ENCODE data around the gene CXXC5. TPM values are rescaled to one million over a fixed set of nuclear protein-coding genes. Genes with fewer than 3 reads are reported as not detected.
A peak's percentile ranks its signal among the peaks of the same experiment; 100 is the strongest.

CXXC5 gene
- total RNA-seq, 1 donor: 82.8 TPM

DNA sequence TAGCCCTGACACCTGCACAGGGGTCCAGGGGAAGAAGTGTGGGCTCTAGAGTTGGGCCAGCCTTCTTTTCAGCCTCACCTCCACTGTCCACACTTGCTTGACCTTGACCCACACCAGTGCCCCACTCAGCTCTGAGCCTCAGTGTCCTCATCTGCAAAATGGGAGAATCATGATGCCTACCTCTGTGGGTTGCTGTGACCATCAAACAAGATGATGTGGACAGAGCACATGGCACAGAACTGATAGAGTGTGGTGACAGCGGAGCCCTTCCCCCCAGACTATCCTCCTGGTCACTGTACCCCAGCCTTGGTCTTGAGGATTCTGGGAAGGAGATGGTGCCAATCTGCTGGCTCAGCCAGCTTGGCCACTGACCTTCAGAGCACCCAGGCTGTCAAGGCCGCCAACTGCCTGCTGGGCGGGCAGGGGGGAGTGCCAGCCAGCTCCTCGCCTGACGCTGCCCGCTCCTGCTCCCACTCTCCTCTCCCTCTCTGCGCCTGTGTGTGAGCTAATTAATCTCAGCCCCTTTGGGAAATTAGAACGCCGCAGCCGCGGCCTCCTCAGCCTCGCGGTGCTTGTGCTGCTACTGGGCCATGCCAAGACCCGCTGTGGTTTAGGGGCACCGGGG, 16.7 kb downstream of the CXXC5 start:
- H3K4me3 ChIP-seq (ENCODE audit: low read length): no peak overlapping the region
- H3K4me1 ChIP-seq (ENCODE audit: insufficient read depth, low read length): peaks cover 96% of the 10 kb centered on the region
- no peaks in the 10 kb centered on the region for H3K9me3 ChIP-seq (ENCODE audit: low read depth, low read length)
- H3K27me3 ChIP-seq (ENCODE audit: insufficient read depth, low read length): no peaks in the 10 kb centered on the region

DNA sequence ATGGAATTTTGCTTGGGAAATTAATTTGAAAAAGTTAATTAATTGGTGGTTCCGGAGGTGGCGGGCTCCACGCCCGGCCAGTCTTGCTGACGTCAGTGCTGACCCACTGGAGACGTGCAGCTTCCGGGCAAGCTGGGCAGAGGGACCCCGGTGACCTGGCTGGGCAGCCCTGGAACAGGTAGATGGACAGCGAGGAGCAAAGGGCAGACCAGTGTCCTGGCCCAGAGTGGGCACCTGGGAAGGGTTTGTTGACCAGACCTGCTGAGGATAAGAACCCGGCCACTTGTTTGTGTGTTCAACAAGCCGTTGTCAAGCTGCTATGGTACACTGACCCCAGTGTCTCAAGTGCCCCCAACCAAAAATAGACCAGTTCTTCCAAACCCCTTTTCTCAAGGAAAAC, 17.5 kb downstream of the CXXC5 start:
- Histone ChIP-seq H3K27me3 (ENCODE audit: insufficient read depth, low read length) (no peaks in the 10 kb centered on the region), H3K9me3 (ENCODE audit: low read depth, low read length) (no peaks in the 10 kb centered on the region), H3K4me3 (ENCODE audit: low read length) (no peak overlapping the region), H3K4me1 (ENCODE audit: insufficient read depth, low read length) (peaks cover 97% of the 10 kb centered on the region)

DNA sequence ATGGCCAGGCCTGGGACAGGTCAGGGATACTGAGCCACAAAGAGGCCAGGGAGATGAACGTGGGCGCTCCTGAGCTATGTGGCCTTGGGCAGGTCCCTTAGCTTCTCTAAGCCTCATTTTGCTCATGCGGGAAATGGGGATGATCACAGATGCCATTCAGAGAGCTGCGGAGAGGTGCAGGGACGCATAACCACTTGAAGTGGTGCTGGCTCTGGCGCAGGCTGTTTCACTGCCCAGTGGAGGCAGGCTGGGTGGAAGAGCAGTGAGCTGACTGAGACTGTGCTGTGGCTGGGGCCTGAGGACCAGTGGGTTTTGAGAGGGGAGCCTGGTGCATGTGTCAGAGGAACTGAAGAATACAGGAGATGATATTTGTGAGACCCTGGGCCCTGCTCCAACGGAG, 18.4 kb downstream of the CXXC5 start:
- H3K4me3 ChIP-seq (ENCODE audit: low read length): no peak overlapping the region
- H3K9me3 ChIP-seq (ENCODE audit: low read depth, low read length): no peaks in the 10 kb centered on the region
- no peaks in the 10 kb centered on the region for H3K27me3 ChIP-seq (ENCODE audit: insufficient read depth, low read length)
- peaks cover 99% of the 10 kb centered on the region for H3K4me1 ChIP-seq (ENCODE audit: insufficient read depth, low read length)

DNA sequence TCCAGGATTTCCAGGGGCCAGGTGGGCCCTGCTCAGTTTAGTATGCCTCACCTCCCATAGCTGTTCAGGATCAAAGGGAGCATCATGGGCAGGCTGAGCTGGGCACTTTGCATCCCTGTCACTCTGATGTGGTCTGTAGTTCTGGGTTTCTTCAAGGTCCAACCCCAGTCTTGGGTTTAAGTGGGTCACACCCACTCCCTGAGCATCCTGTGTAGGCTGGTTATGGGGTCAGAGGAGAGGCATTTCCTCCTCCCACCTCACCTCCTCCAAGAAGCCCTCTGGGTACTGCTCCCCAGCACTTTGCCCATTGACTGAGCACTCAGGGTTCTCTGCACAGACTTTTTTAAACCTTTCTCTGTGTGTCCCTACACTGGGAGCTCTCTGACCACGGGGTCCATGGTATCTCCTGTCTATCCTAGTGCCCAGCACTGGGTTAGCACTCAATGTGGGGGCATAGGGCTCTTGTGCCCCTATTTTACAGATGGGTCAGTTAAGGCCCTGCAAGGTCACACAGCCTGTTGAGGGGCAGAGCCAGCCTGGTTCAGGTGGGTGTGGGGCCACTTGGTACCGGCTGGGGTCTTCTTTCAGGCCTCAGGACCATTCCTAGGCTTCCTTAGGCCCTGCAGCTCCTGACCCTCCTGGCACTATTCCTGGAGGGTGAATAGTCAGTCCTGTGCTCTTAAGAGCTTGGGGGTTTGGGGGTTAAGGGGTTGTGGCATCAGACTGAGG, 19.0 kb downstream of the CXXC5 start:
- H3K4me3 ChIP-seq (ENCODE audit: low read length): no peak overlapping the region
- no peaks in the 10 kb centered on the region for H3K27me3 ChIP-seq (ENCODE audit: insufficient read depth, low read length)
- H3K4me1 ChIP-seq (ENCODE audit: insufficient read depth, low read length): peaks cover 99% of the 10 kb centered on the region

DNA sequence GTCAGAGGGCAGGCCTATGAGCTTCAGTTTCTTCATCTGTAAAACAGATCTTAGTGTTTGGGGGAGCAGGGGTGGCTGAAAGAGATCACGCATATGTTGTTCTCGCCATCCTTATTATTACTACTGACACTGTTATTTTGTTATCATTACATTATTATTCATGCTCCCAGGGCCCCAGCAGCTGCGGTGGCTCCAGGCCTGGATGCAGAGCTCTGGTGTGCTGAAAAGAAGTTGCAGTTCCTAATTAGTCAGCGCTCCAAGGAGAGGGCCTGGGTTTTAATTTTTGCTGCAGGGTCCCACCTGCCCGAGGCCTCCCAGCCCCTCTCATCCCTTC, 19.5 kb downstream of the CXXC5 start:
- H3K9me3 ChIP-seq (ENCODE audit: low read depth, low read length): no peaks in the 10 kb centered on the region
- H3K27me3 ChIP-seq (ENCODE audit: insufficient read depth, low read length): no peaks in the 10 kb centered on the region
- peak overlapping the region; percentile 33 for H3K4me3 ChIP-seq (ENCODE audit: low read length)
- H3K4me1 ChIP-seq (ENCODE audit: insufficient read depth, low read length): peaks cover 99% of the 10 kb centered on the region

More for the DNA sequence above, 19.0 kb downstream of the CXXC5 start:
- H3K9me3 ChIP-seq (ENCODE audit: low read depth, low read length): no peaks in the 10 kb centered on the region

DNA sequence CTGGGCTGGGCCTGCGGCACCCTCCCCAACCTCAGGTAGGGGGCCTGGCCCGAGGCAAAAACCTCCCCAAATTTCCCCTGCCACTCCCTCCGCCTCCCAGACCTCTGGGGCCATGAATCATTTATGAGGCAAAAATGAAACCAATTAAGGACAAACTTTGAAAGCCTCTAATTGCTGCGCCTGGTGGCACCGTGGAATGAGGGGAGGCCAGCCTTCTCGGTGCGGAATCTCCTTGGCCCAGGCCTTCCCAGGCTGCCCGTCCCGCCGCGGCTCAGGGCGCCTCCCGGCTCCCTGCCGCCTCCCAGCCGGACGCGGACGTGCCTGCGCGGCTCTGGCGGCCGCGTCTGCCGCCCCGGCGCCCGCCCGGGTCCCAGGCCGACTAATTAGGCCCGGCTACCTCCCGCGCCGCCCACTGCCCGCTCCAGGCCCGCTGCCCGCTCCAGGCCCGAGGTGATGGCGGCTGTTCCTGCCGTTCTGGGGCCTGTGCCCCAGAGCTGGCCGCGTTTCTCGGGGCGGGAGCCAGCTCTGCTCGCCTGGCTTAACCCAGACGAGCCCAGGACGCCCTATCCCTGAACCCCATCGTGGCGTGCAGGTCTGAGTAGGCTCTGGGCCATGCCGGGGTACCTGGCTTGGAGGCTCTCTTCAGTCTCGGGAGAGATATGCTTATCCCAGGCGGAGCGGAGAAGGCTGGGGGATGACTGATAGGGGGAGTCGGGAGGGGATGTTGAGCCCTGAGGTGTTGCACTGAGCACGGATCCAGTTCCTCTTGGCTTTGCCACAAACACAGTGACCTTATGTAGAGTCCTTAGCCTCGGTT, 20.1 kb downstream of the CXXC5 start:
- peak overlapping the region; percentile 33 for H3K4me3 ChIP-seq (ENCODE audit: low read length)
- no peaks in the 10 kb centered on the region for H3K27me3 ChIP-seq (ENCODE audit: insufficient read depth, low read length)
- peaks cover 97% of the 10 kb centered on the region for H3K4me1 ChIP-seq (ENCODE audit: insufficient read depth, low read length)

DNA sequence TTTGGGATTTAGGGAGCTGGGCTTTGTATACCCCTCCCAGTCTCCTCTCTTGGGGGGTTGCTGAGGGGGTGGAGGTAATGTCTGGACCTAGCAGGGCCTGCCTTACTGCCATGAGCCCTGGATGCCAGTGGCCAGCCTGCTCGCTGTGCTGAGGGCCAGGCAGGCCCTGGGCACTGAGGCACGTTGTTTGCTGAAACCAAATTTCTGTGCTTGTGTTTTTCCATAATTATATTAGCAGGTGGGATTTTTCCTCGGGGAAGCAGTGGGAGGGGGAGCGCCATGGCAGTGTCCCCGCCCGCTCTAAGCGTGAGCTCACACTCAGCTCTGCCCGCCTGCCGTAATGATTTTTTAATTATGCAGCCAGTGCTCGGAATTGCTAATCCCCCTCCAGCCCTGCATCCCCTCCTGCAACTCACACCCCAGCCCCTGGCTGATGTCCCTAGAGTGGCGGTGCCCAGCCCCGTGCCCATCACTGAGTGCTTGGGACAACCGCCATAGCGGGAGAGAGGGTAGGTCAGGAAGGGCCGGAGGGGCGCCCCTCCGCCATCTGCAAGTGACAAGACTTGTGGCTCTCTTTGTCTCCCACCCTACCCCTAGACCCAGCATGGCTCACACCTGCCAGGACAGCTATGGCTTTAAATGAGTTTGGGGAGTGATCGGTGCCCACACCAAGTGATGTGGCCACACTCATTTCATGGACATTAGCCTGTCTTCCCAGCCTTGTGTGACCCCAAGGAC, 20.9 kb downstream of the CXXC5 start:
- H3K4me3 ChIP-seq (ENCODE audit: low read length): peak overlapping the region; percentile 33
- H3K4me1 ChIP-seq (ENCODE audit: insufficient read depth, low read length): peaks cover 89% of the 10 kb centered on the region

More for the DNA sequence above, 20.1 kb downstream of the CXXC5 start:
- no peaks in the 10 kb centered on the region for H3K9me3 ChIP-seq (ENCODE audit: low read depth, low read length)

DNA sequence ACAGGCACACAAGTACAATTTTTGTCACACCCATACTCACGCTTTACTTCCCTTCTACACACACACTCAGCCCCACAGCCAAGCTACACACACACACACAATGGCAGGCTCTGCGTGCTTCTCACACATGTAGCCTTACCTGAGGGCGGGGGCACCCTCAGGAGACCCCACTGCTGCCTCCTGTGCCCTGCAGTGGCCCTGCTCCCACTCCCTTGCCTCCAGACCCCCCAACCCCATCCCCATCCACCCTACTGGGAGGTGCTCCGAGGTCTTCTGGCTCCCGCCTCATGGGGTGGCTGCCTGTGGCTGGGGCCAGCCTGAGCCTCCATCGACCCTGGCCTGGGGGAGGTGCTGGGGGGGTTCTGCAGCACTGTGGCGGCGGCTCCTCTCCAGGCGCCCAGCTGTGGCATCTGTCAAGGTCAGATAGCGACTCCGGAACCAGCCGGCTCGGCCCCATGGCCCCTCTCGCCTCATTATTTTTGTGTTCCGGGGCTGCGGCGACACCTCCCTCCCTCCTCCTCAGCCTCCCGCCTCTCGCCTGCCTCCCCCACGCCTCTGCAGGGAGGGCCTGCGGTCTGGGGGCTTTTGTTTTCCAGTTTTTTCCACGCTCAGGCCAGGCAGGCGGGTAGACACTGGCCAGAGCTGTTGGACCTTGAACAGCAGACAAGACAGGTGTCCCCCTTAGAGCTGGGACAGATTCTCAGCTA, 21.7 kb downstream of the CXXC5 start:
- H3K4me3 ChIP-seq (ENCODE audit: low read length): peak overlapping the region; percentile 33
- peaks cover 82% of the 10 kb centered on the region for H3K4me1 ChIP-seq (ENCODE audit: insufficient read depth, low read length)

More for the DNA sequence above, 20.9 kb downstream of the CXXC5 start:
- Histone ChIP-seq H3K27me3 (ENCODE audit: insufficient read depth, low read length) (no peaks in the 10 kb centered on the region), H3K9me3 (ENCODE audit: low read depth, low read length) (no peaks in the 10 kb centered on the region)

DNA sequence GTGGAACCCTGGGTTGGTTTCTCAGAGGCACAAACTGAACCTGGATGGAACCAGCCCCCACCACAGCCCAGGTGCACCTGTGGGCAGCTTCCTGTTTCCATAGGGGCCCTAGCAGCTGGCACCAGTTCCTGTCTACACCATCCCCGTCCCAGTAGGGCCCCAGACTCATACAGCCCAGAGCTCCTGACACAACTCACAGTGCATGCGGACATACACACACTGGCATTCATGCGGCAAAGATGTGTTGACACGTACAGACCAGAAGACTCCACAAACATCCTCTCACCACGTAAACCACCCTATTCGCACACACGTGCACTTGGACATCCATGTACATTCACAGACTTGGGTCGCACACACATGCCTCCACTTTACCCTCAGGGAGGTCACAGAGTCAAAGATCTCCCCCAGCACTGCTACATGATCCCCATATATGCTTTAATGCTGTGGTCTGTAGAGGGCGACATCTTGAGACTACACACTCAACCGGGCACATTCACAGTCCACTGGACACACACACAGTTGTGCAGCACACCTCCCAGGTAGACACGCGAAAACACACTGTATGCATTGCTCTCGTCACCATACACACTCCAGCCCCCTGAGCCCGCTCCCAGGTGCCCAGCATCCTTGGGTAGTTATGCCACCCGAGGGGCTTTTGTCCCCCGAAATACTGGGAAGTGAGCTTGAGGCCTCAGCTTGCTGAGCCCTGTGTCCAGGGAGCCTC, 22.4 kb downstream of the CXXC5 start:
- no peaks in the 10 kb centered on the region for H3K9me3 ChIP-seq (ENCODE audit: low read depth, low read length)
- no peaks in the 10 kb centered on the region for H3K27me3 ChIP-seq (ENCODE audit: insufficient read depth, low read length)
- peaks cover 81% of the 10 kb centered on the region for H3K4me1 ChIP-seq (ENCODE audit: insufficient read depth, low read length)
- peak overlapping the region; percentile 33 for H3K4me3 ChIP-seq (ENCODE audit: low read length)

More for the DNA sequence above, 21.7 kb downstream of the CXXC5 start:
- Histone ChIP-seq H3K27me3 (ENCODE audit: insufficient read depth, low read length) (no peaks in the 10 kb centered on the region), H3K9me3 (ENCODE audit: low read depth, low read length) (no peaks in the 10 kb centered on the region)

DNA sequence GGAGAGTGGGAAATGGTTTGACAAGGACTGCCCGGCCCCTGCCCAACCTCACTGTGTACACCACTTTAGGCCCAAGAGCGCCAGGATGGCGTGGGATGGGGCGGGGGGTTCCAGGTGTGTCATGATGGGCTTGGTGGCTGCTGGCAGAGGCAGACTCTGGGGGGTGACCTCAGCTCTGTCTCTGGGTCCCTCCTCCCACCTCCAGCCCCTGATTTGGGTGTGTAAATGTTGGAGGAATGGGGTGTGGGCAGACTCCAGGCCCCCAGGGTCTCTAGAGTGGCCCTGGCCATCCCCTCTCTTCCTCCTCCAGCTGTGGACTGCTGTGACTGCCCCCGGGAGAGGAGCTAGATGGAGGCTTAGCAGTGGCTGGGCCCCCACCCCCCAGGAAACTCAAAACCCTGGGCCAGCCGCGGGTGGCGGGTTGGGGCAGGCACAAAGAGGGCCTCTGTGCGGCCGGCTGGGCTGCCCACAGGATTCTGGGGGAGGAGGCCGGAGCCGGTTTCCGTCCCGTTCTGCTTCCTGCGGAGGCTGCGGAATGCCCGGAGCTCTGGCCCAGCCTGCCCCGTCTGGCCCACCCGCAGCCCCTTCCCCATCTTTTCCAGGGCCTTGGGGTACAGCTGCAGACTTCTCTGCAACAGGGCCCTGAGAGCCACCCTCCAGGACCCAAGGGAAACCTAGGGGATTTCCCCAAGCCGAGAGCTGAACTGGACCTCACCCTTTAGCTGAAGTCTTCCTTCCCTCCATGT, 23.1 kb downstream of the CXXC5 start:
- no peak overlapping the region for H3K4me3 ChIP-seq (ENCODE audit: low read length)
- H3K9me3 ChIP-seq (ENCODE audit: low read depth, low read length): no peaks in the 10 kb centered on the region
- H3K27me3 ChIP-seq (ENCODE audit: insufficient read depth, low read length): no peaks in the 10 kb centered on the region
- H3K4me1 ChIP-seq (ENCODE audit: insufficient read depth, low read length): peaks cover 74% of the 10 kb centered on the region

DNA sequence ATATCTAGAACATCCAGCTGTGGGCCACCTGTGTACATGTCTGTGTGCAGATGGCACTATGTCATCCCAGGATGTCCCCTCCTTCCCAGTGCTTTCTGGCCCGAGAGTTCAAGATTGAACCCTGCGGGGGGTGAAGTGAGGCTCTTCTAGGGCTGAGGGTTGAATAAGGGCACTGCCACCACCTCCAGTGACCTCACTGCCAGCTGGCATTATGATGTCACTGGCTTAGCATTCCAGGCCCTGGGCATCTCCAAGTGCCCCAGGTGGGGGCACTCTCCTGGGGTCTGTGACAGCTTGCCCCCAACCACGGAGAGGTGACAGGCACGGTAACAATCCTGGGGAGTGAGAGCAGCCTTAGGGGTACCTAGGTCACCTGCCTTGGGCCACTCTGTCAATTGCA, 27.1 kb downstream of the CXXC5 start:
- peaks cover 36% of the 10 kb centered on the region for H3K4me1 ChIP-seq (ENCODE audit: insufficient read depth, low read length)
- no peak overlapping the region for H3K4me3 ChIP-seq (ENCODE audit: low read length)
- H3K9me3 ChIP-seq (ENCODE audit: low read depth, low read length): no peaks in the 10 kb centered on the region
- H3K27me3 ChIP-seq (ENCODE audit: insufficient read depth, low read length): no peaks in the 10 kb centered on the region

DNA sequence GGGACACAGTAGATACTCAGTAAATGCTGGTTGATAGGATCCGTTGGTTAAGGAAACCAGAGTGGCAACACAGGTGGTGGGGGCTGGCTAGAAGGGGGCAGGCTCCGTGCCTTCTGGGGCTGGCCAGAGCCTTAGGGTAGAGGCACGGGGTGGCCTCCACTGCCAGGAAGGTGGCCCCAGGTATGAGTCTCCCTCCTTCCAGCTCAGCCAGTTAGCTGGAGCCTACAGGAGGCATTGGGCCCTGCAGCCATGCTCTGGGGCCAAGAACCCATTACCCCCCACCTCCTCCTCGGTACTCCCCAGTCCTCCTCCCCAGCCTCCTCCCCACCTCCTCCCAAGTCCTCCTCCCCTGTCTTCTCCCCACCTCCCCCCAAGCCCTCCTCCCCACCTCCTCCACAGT, 27.7 kb downstream of the CXXC5 start:
- H3K4me3 ChIP-seq (ENCODE audit: low read length): no peak overlapping the region
- no peaks in the 10 kb centered on the region for H3K9me3 ChIP-seq (ENCODE audit: low read depth, low read length)
- peaks cover 30% of the 10 kb centered on the region for H3K4me1 ChIP-seq (ENCODE audit: insufficient read depth, low read length)
- no peaks in the 10 kb centered on the region for H3K27me3 ChIP-seq (ENCODE audit: insufficient read depth, low read length)

DNA sequence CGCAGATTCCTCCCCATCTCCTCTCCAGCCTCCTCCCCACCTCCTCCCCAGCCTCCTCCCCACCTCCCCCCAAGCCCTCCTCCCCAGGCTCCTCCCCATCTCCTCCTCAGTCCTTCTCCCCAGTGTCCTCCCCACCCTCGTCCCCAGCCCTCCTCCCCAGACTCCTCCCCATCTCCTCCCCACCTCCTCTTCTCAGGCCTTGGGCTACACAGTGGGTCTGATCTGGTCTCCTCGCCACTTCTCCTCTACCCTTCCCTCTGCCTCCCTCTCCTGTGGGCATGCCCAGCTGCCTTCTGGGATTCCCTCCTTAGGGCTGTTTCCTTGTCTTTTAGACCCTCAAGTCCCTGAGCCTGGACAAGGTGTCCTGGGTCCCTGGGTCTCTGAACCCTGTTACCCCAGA, 28.3 kb downstream of the CXXC5 start:
- Histone ChIP-seq H3K9me3 (ENCODE audit: low read depth, low read length) (no peaks in the 10 kb centered on the region), H3K4me1 (ENCODE audit: insufficient read depth, low read length) (peaks cover 24% of the 10 kb centered on the region), H3K4me3 (ENCODE audit: low read length) (no peak overlapping the region), H3K27me3 (ENCODE audit: insufficient read depth, low read length) (no peaks in the 10 kb centered on the region)

All from mononuclear cell (primary cell).